Nucleus accumbens (tissue), 56 donors: ENCODE data around the gene MS4A8.

Experiments used
- DNase-seq, 56 donors: peaks; one replicate each; lab custom pipeline; 2025; lab: John Stamatoyannopoulos, UW

MS4A8 gene

GRCh38 chr11:60762851-60763691, 63.7 kb downstream of the MS4A8 start:
- no peak for DNase-seq

GRCh38 chr11:60763692-60764369, 64.4 kb downstream of the MS4A8 start:
- no peak for DNase-seq

GRCh38 chr11:60764879-60765278, 65.5 kb downstream of the MS4A8 start:
- no peak for DNase-seq

- DNase-seq = no peak
Observed at GRCh38 chr11:60765355-60765754, 65.9 kb downstream of the MS4A8 start.
